Urinary bladder (tissue), 4 donors: ENCODE measurements around the gene ZNF687. TPM values are rescaled to one million over a fixed set of nuclear protein-coding genes. Genes with fewer than 3 reads are reported as not detected.

Experiments used
- DNase-seq: peaks from one replicate; pipeline ENCODE4 v3.0.0-alpha.2; 2015; ENCODE audit errors: extremely low spot score
- H3K27ac ChIP-seq: one replicate; pipeline ENCODE4 v1.5.1; 2013; ENCODE audit warnings: low read depth, mild to moderate bottlenecking, moderate library complexity
- H3K36me3 ChIP-seq: one replicate; pipeline ENCODE4 v1.6.1; 2013; ENCODE audit warnings: mild to moderate bottlenecking, moderate library complexity; ENCODE audit not compliant: insufficient read depth
- H3K4me1 ChIP-seq: one replicate; pipeline ENCODE4 v1.6.1; 2013; ENCODE audit warnings: mild to moderate bottlenecking, moderate library complexity; ENCODE audit not compliant: insufficient read depth
- H3K4me3 ChIP-seq: one replicate; pipeline ENCODE4 v1.5.1; 2013; ENCODE audit warnings: low read depth, low read length
- WGBS: extraction: QIAGEN DNeasy Blood & Tissue Kit; methylation state at CpG from one replicate; pipeline ENCODE4 v1.1.7; 2013; 5-methylcytosine and 5-hydroxymethylcytosine counted together
- polyA plus RNA-seq: library from polyadenylated mRNA; stranded (reverse); fragments of 200-250 nt; gene quantifications from one replicate; pipeline ENCODE4 v1.2.3, GENCODE V29; 2013
- total RNA-seq: library from RNA; depleted of rRNA; stranded (reverse); fragments of >200 nt; gene quantifications from one replicate; pipeline ENCODE4 v1.2.3, GENCODE V29; 2014
- donor health status: healthy with polysubstance abuse.
- donor health status: healthy.

Gene ZNF687
- total and polyA plus RNA-seq, 2 donors, result 8.1 to 15.9 TPM

DNA sequence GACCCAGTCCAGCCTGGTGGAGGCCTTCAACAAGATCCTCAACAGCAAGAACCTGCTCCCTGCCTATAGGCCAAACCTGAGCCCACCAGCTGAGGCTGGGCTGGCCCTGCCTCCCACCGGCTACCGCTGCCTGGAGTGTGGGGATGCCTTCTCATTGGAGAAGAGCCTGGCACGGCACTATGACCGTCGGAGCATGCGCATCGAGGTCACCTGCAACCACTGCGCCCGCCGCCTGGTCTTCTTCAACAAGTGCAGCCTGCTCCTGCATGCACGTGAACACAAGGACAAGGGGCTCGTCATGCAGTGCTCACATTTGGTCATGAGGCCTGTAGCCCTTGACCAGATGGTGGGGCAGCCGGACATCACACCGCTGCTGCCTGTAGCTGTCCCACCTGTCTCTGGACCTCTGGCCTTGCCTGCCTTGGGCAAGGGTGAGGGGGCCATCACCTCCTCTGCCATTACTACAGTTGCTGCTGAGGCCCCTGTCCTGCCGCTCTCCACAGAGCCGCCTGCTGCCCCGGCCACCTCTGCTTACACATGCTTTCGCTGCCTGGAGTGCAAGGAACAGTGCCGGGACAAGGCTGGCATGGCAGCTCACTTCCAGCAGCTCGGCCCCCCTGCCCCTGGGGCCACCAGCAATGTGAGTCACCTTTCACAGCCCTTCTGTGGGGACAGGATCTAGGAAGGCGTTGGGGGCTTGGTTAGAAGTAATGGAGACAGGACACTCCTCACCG lies 5.8 kb downstream of the ZNF687 start:
- no peaks in the 10 kb centered on the region for H3K4me1 ChIP-seq
- no peak overlapping the region for H3K4me3 ChIP-seq
- 93% methylated on average over 22 of the region's 22 CpGs for WGBS
- no peak overlapping the region for H3K27ac ChIP-seq
- H3K36me3 ChIP-seq, result peaks cover 2% of the 10 kb centered on the region
- no peak for DNase-seq

DNA sequence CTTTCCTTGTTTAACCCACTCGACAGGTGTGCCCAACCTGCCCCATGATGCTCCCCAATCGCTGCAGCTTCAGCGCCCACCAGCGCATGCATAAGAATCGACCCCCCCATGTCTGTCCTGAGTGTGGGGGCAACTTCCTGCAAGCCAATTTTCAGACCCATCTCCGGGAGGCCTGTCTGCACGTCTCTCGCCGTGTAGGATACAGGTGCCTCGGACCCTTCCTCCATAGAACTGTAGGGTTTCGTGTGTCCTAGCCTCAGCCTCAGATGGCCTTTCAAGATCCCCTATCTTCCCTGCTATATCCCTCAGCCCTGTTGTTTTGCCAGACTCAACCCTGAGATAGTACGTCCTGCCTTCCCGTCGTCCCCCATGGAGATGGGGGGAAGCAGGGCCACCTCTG lies 6.4 kb downstream of the ZNF687 start:
- H3K36me3 ChIP-seq, result peaks cover 2% of the 10 kb centered on the region
- no peaks in the 10 kb centered on the region for H3K4me1 ChIP-seq
- no peak for DNase-seq
- H3K4me3 ChIP-seq, result no peak overlapping the region
- no peak overlapping the region for H3K27ac ChIP-seq
- 87% methylated on average over 14 of the region's 14 CpGs for WGBS

DNA sequence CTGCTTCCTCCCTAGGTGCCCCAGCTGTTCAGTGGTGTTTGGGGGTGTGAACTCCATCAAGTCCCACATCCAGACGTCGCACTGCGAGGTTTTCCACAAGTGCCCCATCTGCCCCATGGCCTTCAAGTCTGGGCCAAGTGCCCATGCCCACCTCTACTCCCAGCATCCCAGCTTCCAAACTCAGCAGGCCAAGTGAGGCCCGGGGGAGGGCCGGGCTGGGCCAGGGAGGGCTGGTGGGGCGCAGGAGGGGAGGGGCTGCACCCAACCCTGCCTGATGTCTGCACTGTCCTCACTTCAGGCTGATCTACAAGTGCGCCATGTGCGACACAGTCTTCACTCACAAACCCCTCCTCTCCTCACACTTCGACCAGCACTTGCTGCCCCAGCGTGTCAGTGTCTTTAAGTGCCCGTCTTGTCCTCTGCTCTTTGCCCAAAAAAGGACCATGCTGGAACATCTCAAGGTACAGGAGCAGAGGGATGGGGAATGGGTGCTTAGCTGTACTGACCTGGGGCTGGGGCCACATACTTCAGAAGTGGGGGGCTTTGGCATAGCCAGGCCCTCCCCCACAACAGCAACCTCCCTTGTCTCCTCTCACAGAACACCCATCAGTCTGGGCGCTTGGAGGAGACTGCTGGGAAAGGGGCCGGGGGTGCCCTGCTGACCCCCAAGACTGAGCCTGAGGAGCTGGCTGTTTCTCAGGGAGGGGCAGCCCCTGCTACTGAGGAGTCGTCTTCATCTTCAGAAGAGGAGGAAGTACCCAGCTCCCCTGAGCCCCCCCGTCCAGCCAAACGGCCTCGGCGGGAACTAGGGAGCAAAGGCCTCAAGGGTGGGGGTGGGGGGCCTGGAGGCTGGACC lies 7.2 kb downstream of the ZNF687 start:
- Histone ChIP-seq H3K27ac (no peak overlapping the region), H3K4me3 (no peak overlapping the region), H3K4me1 (no peaks in the 10 kb centered on the region), H3K36me3 (peaks cover 7% of the 10 kb centered on the region)
- no peak for DNase-seq
- 75% methylated on average over 18 of the region's 18 CpGs for WGBS

DNA sequence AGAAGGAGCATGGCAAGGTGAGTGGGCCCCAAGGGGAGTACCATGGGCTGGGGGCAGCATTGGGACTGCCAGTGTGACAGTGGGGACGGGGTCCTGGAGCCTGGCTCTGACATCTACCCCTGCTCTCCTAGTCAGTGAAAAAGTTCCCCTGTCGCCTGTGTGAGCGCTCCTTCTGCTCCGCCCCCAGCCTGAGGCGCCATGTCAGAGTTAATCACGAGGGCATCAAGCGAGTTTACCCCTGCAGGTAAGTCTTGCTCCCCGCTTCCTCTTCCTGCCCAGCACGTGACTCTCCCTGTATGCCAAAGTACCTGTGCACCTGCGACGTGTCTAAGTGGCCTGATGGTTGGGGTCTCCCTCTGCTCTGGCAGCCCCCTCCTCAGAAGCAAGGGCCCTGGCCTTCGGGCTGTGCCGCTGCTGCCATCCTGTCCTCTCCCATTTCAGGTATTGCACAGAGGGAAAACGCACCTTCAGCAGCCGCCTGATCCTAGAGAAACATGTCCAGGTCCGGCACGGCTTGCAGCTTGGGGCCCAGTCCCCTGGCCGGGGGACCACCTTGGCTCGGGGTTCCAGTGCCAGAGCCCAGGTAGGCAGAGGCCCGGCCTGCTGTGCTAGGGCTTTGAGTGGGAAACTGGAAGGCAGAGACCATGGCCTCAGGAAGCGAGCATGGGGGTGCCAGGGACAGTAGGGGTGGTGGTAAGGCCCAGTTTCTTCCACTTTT lies 8.1 kb downstream of the ZNF687 start:
- WGBS, result 88% methylated on average over 21 of the region's 21 CpGs
- H3K27ac ChIP-seq, result no peak overlapping the region
- peaks cover 9% of the 10 kb centered on the region for H3K36me3 ChIP-seq
- DNase-seq, result no peak
- no peak overlapping the region for H3K4me3 ChIP-seq
- no peaks in the 10 kb centered on the region for H3K4me1 ChIP-seq

DNA sequence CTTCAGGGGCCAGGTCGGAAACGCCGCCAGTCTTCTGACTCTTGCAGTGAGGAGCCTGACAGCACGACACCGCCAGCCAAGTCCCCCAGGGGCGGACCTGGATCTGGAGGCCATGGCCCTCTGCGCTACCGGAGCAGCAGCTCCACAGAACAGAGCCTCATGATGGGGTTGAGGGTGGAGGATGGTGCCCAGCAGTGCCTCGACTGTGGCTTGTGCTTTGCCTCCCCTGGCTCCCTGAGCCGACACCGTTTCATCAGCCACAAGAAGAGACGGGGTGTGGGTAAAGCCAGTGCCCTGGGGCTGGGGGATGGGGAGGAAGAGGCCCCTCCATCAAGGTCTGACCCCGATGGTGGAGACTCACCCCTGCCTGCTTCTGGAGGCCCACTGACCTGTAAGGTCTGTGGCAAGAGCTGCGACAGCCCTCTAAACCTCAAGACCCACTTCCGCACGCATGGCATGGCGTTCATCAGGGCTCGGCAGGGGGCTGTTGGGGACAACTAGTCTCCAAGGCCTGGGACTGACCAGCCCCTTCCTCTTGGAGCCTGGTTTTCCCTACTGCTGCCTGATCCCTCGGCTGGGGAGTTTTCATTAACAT lies 8.7 kb downstream of the ZNF687 start:
- Histone ChIP-seq H3K27ac (no peak overlapping the region), H3K36me3 (peaks cover 9% of the 10 kb centered on the region)

DNA sequence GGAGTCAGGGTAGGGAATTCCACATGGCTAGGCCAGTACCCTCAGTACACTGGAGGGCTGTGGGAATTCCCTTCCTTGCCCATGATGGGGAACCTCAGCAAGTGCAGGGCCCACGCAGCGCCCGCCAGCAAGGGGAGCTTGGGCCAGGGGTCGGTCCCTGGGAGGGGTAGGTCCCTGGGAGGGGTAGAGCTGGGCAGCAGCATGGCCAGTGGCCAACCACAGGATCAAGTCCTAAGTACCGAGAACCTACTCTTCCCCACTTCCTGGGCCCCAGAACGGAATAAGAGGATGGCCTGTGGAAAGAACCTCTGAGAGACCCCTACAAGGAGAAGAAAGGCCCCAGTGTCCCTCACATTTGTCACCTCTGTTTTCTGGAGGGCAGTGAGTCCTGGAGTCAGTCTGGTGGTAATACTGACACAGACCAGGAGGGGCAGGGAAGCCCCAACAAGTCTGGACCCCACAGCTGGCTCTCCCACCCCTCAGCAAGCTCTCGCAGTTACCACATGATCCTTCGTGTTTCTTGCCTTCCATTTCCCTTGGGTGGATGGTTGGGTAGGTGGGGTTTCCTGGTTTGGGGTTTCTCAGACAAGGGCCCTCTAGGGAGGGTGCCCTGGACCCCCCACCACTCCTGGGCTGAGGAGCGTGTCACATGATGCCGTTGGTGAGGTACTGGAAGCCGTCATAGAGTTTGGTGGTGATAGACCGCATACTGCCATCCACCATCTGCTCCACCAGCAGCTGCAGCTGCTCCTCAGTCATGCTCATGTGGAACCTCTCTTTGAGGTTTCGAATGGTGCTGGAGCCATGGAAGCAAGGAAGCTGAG lies 10.3 kb downstream of the ZNF687 start:
- H3K36me3 ChIP-seq, result peaks cover 9% of the 10 kb centered on the region
- DNase-seq, result no peak
- H3K27ac ChIP-seq, result no peak overlapping the region
- no peaks in the 10 kb centered on the region for H3K4me1 ChIP-seq
- WGBS, result 78% methylated on average over 13 of the region's 13 CpGs
- no peak overlapping the region for H3K4me3 ChIP-seq

More for the DNA sequence above, 8.7 kb downstream of the ZNF687 start:
- Histone ChIP-seq H3K4me3 (no peak overlapping the region), H3K4me1 (no peaks in the 10 kb centered on the region)
- DNase-seq, result no peak
- WGBS, result 81% methylated on average over 19 of the region's 19 CpGs

DNA sequence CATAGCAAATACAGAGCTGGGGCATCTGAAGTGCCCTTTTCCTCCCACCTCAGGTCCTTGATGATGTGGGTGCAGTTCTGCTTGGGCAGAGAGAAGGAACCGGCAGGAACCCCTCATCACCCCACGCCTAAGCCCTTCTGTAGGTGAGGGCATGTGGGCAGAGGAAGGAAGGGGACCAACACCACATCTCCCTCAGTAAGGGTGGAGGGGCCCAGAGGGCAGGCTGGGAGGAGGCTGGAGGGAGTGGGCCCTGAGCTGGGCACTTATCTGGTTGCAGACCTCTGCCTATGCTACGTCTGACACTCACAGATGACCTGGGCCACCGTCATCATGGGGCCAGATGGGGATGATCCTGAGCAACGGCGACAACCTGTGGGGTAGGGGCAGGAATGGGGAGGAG lies 11.0 kb downstream of the ZNF687 start:
- no peak overlapping the region for H3K27ac ChIP-seq
- peaks cover 9% of the 10 kb centered on the region for H3K36me3 ChIP-seq
- whole genome bisulfite sequencing, result 79% methylated on average over 6 of the region's 6 CpGs
- no peak overlapping the region for H3K4me3 ChIP-seq
- H3K4me1 ChIP-seq, result no peaks in the 10 kb centered on the region
- DNase-seq, result no peak

DNA sequence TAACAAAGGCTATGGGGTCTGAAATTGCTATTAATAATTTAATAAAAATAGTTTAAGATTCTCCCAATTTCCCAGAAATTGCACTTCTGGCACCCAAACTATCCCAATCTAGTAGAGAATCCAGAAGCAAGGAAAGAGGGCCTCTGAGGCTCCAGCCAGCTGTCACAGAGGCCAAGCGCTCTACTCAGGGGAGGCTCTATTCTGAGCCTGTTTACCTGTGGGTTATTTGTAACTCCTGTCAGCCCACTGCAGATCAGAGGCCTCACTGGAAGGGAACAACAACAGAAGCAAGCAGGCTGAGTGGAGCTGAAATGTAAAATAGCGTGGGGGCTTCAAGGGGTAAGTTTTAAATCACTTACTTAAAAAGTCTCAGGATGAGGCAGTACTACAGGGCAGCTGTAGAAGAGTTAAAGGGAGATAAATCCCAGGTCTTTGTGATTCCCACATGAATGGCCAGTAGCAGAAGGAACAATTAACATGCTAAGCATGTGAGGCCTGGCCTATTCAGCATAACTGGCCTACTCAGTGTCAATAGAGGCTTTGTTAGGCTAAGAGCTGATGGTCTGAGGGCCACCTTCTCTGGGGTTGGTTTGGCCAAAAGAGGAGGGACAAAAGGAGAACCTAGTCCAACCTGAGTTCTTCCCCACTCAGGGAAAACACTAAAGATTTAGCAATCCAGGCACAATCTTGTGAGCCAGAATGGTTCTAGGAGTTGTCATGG lies 12.8 kb downstream of the ZNF687 start:
- WGBS, result 85% methylated on average over 2 of the region's 2 CpGs
- DNase-seq, result no peak
- H3K4me1 ChIP-seq, result no peaks in the 10 kb centered on the region
- H3K4me3 ChIP-seq, result no peak overlapping the region
- no peak overlapping the region for H3K27ac ChIP-seq
- peaks cover 11% of the 10 kb centered on the region for H3K36me3 ChIP-seq

DNA sequence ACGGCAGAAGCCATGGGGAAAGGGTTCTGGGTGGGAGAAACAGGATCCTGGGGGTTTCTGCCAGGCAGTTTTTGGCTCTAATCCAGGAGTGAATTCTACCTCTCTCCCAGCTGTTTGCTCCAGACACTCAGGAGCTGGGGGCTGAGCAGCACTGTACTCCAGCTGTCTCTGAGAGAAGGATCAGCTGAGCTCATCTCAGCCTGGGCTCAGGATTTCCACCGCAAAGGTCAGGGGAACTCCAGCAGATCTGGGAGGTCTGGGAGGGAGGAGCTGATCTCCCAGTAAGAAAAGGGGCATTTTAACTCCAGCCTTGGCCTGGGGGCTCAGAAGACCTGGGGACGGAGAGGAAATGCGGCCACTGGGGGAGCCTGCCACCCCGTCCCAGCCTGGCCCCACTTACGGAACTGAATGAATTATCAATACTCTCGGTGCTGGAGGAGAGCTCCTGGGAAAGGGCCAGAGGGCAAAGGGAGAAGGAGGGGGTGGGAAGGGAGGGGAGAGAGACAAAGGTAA lies 27.8 kb downstream of the ZNF687 start:
- Histone ChIP-seq H3K36me3 (peaks cover 4% of the 10 kb centered on the region), H3K27ac (peak overlapping the region; percentile 54), H3K4me1 (no peaks in the 10 kb centered on the region), H3K4me3 (no peak overlapping the region)
- DNase-seq, result no peak
- WGBS, result 40% methylated on average over 7 of the region's 7 CpGs

DNA sequence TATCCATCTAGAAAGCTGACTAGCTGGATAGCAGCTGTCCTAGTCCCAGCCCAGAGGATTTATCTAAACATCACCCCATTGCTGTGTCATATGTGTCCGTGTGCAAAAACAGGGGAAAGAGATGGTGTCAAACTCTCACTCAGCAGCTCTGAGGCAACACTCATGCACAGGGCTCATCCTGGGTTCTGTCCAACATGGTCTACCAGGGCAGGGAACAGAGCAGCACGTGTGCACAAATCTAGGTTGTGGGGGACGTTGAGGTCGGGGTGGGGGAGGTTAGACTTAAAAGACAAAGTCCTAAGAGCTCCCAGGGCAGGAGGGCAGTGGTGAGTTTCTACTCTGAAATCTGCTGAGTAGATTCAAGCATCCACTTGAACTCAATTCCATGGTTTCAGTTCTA lies 28.9 kb downstream of the ZNF687 start:
- peaks cover 4% of the 10 kb centered on the region for H3K36me3 ChIP-seq
- no peak for DNase-seq
- no peaks in the 10 kb centered on the region for H3K4me1 ChIP-seq
- 70% methylated on average over 4 of the region's 4 CpGs for WGBS
- peak overlapping the region; percentile 54 for H3K27ac ChIP-seq
- H3K4me3 ChIP-seq, result no peak overlapping the region

DNA sequence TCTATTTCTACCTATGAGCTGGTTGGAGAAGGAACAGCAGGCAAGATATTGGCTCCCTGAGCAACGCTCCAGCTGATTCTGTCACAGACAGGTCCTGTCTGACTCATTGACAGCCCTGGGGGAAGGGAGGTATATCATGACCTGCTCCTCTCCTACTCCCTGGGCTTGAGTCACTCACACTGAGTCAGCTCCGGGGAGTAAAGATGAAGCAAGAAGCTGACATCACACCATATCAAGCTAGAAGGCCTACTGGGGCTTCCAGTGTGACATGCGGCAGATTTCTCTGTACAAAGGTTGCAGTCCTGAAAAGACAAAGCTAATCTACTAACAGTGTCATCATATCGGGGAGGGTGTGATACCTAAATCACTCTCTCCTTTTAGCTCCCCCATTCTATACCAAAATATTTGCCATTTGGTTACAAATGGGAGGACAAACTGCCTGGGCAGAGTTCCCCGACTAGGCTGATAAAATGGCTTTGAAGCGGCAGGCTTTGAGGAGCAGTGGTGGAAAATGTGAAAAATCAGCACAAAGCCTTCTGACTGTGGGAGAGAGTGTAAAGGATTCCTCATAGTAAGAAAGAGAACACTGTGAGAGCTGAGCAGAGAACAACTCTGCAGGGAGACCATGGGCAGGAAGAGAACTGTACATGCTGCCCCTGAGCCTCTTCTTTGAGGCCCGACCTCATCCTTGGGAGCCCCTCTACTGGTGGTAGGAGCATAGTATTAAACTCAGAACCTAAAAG lies 29.7 kb downstream of the ZNF687 start:
- Histone ChIP-seq H3K27ac (peak overlapping the region; percentile 90), H3K4me3 (no peak overlapping the region), H3K36me3 (peaks cover 4% of the 10 kb centered on the region), H3K4me1 (no peaks in the 10 kb centered on the region)
- 37% methylated on average over 7 of the region's 7 CpGs for WGBS
- no peak for DNase-seq

DNA sequence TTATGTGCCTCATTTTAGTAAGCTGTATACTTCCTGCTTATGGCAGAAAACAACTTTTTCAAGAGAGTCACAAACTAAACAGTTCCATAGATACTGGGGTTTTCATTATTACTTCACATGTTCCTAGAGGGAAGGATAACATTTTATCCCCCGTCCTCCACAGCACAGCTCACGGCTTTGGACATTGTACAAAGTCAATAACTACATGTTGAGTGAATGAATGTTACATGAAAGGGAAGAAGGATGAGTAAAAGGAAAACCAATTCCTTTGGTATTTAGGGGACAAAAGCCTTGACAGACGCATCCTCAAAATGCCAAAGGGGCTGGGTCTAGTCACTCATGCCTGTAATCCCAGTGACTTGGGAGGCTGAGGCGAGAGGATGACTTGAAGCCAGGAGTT lies 30.3 kb downstream of the ZNF687 start:
- H3K27ac ChIP-seq, result peak overlapping the region; percentile 90
- no peak overlapping the region for H3K4me3 ChIP-seq
- WGBS, result 89% methylated on average over 4 of the region's 4 CpGs
- H3K36me3 ChIP-seq, result peaks cover 2% of the 10 kb centered on the region
- no peaks in the 10 kb centered on the region for H3K4me1 ChIP-seq
- no peak for DNase-seq
